ENCODE data around the gene STRBP. TPM values are rescaled to one million over a fixed set of nuclear protein-coding genes. Genes with fewer than 3 reads are reported as not detected.
A peak's percentile ranks its signal among the peaks of the same experiment; 100 is the strongest.
"Not testable (repeated sequence)": the region's sequence is repeated elsewhere in the genome, so short reads cannot be mapped to it uniquely, and the experiment has no call there.

Gene STRBP
- total RNA-seq (2014; rRNA removed; shearing (Covaris generic)) = 46.2 and 59.3 TPM in 2 replicates

- in situ Hi-C loops (cut with HindIII; ENCODE audit: low sequenced_read_pairs) = no loop called here
- peak; percentile 94 for DNase-seq (ENCODE audit: low spot score)
These were observed at the start of gene STRBP for GRCh38 chr9:123268465-123269259. Gene STRBP (minus strand): TSS chr9:123268586. CDS start chr9:123184134, 84,452 bp downstream.

GRCh38 chr9:123316053-123316718 lies 47.8 kb upstream of the STRBP start:
- in situ Hi-C loops (cut with HindIII; ENCODE audit: low sequenced_read_pairs) = no loop called here
- no peak for DNase-seq (ENCODE audit: low spot score)

- DNase-seq (ENCODE audit: low spot score) = no peak
- in situ Hi-C loops (cut with HindIII; ENCODE audit: low sequenced_read_pairs) = no loop called here
These were observed 47.2 kb upstream of the STRBP start for GRCh38 chr9:123315635-123316034.

GRCh38 chr9:123314617-123315016 lies 46.2 kb upstream of the STRBP start:
- no peak for DNase-seq (ENCODE audit: low spot score)

GRCh38 chr9:123312306-123312877 lies 44.0 kb upstream of the STRBP start:
- in situ Hi-C loops (cut with HindIII; ENCODE audit: low sequenced_read_pairs) = no loop called here

More at GRCh38 chr9:123314617-123315016, 46.2 kb upstream of the STRBP start:
- in situ Hi-C loops (cut with HindIII; ENCODE audit: low sequenced_read_pairs) = no loop called here

GRCh38 chr9:123311250-123311752 lies 42.9 kb upstream of the STRBP start:
- in situ Hi-C loops (cut with HindIII; ENCODE audit: low sequenced_read_pairs) = no loop called here
- no peak for DNase-seq (ENCODE audit: low spot score)

More at GRCh38 chr9:123312306-123312877, 44.0 kb upstream of the STRBP start:
- no peak for DNase-seq (ENCODE audit: low spot score)

GRCh38 chr9:123310551-123311249 lies 42.3 kb upstream of the STRBP start:
- in situ Hi-C loops (cut with HindIII; ENCODE audit: low sequenced_read_pairs) = no loop called here
- DNase-seq (ENCODE audit: low spot score) = no peak

- in situ Hi-C loops (cut with HindIII; ENCODE audit: low sequenced_read_pairs) = no loop called here
- DNase-seq (ENCODE audit: low spot score) = no peak
These were observed 41.2 kb upstream of the STRBP start for GRCh38 chr9:123309611-123310010.

GRCh38 chr9:123305879-123306278 lies 37.5 kb upstream of the STRBP start:
- in situ Hi-C loops (cut with HindIII; ENCODE audit: low sequenced_read_pairs) = no loop called here
- DNase-seq (ENCODE audit: low spot score) = no peak

GRCh38 chr9:123304340-123304691 lies 35.9 kb upstream of the STRBP start:
- no peak for DNase-seq (ENCODE audit: low spot score)
- in situ Hi-C loops (cut with HindIII; ENCODE audit: low sequenced_read_pairs) = no loop called here

- DNase-seq (ENCODE audit: low spot score) = no peak
- in situ Hi-C loops (cut with HindIII; ENCODE audit: low sequenced_read_pairs) = no loop called here
These were observed 34.2 kb upstream of the STRBP start for GRCh38 chr9:123302348-123303214.

GRCh38 chr9:123301936-123302335 lies 33.5 kb upstream of the STRBP start:
- DNase-seq (ENCODE audit: low spot score) = not testable (repeated sequence)

GRCh38 chr9:123300554-123300953 lies 32.2 kb upstream of the STRBP start:
- no peak for DNase-seq (ENCODE audit: low spot score)
- in situ Hi-C loops (cut with HindIII; ENCODE audit: low sequenced_read_pairs) = no loop called here

More at GRCh38 chr9:123301936-123302335, 33.5 kb upstream of the STRBP start:
- in situ Hi-C loops (cut with HindIII; ENCODE audit: low sequenced_read_pairs) = not testable (repeated sequence)

GRCh38 chr9:123299558-123300126 lies 31.3 kb upstream of the STRBP start:
- DNase-seq (ENCODE audit: low spot score) = peak; percentile 25

GRCh38 chr9:123296174-123296573 lies 27.8 kb upstream of the STRBP start:
- in situ Hi-C loops (cut with HindIII; ENCODE audit: low sequenced_read_pairs) = no loop called here
- DNase-seq (ENCODE audit: low spot score) = no peak

More at GRCh38 chr9:123299558-123300126, 31.3 kb upstream of the STRBP start:
- in situ Hi-C loops (cut with HindIII; ENCODE audit: low sequenced_read_pairs) = no loop called here

- no peak for DNase-seq (ENCODE audit: low spot score)
- in situ Hi-C loops (cut with HindIII; ENCODE audit: low sequenced_read_pairs) = no loop called here
These were observed 23.4 kb upstream of the STRBP start for GRCh38 chr9:123291736-123292135.

- DNase-seq (ENCODE audit: low spot score) = no peak
- in situ Hi-C loops (cut with HindIII; ENCODE audit: low sequenced_read_pairs) = no loop called here
These were observed 22.4 kb upstream of the STRBP start for GRCh38 chr9:123290764-123291163.

- in situ Hi-C loops (cut with HindIII; ENCODE audit: low sequenced_read_pairs) = no loop called here
- DNase-seq (ENCODE audit: low spot score) = no peak
These were observed 19.3 kb upstream of the STRBP start for GRCh38 chr9:123287639-123288038.
